NCI-H187 (cell line): Measurements from ENCODE around the gene DBNL.

ENCODE experiments used
- DNase-seq, 2 experiments: peaks; one replicate each; lab custom pipeline; 2025; lab: John Stamatoyannopoulos, UW

Gene DBNL

DNA sequence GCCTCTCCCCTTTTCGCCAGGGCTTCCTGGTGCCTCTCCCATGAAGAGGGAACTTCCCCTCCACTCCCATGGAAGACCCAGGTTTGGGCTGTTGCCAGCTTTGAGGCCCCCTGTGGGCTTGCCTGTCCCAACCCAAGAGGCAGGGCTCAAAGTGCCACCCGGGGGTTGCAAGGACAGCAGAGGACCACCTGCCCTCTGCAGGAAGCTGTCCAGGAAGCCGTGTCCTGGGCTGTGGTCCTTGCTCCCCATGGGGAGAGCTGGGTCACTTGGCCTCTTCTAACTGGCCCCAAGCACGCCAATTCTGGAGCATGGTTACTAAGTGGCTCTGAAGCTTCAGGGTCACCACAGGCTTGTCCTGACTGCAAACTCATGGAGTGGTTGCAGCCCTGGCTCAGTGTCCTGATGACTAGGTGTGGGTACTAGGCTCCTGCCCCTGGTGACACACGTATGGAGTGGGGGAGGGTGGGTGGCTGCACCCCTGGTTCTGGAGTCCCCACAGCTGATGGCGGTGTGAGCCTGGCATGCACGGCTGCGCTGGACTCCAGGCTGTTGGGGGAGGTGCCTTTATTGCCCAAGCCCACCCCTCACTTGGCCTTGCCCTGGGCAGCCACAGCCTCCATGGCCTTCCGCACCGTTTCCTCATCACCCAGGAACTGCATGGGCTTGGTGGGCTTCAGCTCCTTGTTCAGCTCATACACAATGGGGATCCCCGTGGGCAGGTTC lies 17.8 kb downstream of the DBNL start:
- no peak for DNase-seq

DNA sequence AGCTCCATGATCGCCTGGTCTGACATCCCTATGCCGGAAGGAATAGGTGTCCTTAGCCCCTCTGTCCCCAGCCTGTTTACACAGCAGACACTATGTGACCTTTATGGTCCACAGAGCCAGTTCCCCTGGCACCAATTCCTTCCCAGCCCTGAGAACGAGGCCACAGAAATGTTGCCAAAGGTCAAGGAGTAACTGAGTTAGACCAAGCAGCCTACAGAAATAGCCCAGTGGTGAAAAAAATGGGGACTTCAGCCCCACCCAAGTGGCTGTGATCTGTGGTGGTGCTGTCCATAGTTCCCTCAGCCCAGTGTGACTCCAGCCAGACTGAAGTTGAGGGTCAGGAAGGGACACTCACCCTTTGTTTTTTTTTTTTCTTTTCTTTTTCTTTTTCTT lies 18.4 kb downstream of the DBNL start:
- no peak for DNase-seq

DNA sequence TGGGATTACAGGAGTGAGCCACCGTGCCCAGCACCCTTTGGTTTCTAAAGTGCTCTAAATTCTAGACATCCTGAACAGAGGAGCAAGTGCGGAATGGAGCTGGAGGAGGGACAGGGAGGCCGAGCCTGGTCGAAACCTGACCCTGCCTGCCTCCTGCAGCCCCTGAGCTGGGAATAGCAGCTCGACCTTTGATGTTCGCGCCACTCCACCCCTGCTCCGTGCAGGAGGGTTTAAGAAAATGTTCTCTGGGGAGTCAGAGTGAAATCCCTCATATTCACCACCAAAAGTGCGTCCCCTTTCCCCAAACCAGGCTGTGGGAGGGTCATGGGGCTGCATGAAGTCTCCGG lies 19.0 kb downstream of the DBNL start:
- no peak for DNase-seq

DNA sequence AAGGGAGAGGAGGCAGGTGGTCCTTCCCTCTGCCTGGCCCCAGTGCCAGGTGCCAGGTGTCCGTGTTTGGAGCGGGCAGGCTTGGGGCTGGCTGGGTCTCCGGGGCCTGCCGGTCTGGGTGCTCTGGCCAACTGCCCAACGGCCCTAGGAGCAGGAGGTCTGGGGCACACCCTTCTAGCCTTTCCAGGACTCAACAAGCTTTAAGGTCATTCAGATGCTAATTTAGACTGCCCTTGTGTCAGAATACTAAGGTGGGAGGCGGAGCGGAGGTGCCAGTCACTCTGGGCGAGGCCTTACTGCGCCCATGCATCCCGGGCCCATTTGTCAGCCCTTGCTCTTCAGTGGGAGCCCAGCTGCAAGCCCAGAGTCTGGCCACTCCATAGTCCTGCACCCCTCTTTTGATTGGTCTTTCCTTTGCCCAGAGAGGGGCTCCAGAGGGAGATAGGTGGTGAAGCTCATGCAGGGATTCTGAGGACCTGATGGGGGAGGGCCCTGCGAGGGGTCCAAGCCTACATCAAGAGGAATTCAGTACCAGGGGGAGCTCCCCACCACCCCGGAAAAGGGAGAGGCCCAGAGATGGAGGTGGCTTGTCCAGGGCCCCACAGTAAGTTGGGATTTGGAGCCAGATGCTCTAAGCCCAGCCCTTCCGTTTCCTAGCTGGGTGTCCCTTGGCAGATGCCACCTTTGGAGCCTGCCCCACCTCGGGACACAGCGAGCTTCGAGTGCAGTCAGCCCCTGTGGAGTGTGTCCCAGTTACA lies 19.6 kb downstream of the DBNL start:
- no peak for DNase-seq

DNA sequence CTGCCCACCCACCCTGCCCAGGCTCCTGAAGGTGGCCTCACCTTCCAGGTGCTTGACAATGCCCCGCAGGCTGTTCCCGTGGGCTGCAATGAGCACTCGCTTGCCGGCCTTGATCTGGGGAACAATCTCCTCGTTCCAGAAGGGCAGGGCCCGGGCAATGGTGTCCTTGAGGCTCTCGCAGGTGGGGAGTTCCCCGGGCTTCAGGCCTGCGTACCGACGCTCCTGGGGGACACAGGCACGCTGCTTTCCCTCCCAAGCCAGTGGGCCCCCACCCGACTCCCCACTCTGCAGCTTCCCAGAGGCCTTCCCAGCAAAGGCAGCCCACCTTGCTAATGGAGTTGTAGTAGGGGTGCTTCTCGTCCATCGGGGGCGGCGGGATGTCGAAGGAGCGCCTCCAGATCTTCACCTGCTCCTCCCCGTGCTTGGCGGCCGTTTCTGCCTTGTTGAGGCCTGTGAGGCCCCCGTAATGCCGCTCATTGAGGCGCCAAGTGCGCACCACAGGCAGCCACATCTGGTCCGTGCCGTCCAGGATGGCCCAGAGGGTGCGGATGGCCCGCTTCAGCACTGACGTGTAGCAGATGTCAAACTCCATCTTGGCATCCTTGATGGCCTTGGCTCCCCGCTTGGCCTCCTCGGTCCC lies 20.4 kb downstream of the DBNL start:
- no peak for DNase-seq

DNA sequence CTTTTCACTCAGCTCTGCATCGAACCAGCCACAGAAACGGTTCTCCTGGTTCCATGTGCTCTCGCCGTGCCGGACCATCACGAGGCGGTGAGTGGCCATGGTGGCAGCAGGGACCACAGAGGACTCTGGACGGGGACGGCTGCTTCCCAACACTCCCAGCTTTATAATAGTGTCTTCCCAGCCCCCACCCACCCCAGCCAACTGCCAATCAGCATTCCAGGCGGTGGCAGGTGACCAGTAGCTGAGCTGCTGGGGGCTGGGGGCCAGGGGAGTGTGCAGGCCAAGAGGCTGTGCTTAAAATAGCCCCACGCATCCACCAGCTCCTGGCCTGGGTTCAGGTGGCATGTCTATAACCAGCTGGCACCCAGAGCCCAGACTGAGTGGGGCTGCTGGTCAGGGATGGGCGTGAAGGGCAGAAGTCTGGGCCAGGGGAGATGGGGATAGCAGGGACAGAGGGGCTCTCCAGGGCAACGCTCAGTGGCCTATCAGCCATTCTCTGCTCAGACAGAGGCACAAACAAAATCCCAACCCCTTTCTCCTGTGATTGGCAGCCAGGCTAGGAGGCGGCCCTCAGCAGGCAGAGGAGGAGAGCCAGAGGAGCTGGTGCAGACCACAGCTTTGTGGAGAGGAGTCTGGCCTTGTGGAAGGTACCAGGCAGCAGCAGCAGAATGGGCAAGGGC lies 21.1 kb downstream of the DBNL start, which contains the start of gene PGAM2:
TSS of gene PGAM2 (minus strand) at position 137 of the 680 bp plus-strand sequence. CDS start at position 99, 38 bp downstream.
- peak in 1 of 2 experiments; percentile 31 for DNase-seq

DNA sequence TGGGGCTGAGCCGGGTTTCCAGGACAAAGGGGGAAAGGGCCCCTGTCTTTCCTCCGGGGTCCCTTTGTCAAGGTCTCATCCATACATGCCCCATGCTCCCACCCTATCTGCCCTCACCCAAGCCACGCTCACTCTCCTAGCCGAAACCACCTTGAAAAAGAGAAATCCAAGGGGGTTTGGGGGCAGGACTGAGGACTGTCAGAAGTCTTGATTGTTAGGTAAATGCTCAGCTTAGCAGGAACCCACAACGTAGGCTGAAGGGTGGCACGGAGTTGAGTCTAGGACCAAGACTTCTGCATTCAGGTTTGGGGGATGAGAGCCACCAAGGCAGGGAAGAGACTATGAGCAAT lies 21.6 kb downstream of the DBNL start:
- no peak for DNase-seq

DNA sequence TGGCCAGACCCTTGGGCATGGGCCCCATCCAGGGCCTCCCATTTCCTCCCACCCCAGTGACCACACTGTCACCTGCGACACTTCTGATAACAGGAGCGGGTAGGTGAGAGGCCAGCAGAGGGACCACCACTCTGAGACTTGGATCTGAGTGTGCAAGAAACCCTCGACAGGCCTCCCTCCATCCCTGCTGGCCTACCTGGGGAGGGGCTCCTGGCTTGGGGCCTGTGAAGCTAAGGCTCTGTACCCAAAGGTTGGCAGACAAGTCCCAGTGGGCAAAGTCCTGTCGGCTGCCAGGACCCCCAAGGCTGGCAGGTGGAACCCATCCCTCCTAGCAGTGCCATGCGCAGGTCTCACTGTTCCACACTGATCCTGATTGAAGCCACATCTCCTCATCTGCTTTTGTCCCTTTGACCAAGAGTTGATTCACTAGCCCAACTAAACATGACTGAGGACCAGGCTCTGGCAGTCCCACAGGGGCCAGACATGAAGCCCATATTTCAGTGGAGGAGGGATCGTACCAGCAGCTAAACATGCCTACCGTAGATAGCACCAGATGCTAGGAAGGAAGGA lies 22.1 kb downstream of the DBNL start:
- no peak for DNase-seq

DNA sequence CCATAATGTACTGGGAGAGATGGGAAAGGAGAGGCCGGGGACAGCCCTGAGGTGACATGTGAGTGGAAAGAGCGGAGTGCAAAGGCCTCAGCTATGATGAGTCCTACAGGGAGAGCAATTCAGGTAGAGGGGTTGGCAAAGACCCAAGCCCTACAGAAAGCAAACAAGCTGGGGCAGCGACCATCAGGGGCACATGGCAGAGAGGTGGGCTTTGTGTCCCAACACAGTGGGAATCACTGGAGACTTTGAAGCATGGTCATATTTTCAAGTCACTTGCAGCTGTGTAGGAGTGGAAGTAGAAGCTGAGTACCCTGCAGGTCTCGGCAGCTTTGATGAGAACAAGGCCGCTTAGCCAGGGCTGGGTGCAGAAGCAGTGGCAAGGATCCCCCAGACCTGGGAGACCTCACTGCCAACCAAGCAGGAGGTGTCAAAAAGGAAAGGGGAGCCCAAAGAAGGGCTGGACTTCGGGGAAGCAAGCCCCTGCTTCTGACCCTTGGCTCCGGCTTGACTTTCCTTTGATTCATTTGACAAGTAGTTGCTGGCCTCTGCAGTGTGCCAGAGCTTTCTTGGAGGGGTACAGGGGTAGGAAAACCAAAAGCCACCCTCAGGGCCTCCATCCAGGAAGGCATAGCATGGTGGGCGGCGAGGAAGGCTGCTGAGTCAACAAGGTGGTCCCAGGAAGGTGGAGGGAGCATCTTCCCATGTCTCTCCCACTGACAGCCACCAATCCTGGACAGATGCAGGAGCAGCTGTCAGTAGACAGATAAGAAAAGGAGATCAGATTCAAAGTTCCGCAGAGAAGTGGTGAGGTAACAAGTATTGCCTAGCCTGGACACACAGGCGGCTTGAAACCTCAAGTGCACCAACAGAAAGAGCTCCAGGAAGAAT lies 22.8 kb downstream of the DBNL start:
- DNase-seq: no peak

DNA sequence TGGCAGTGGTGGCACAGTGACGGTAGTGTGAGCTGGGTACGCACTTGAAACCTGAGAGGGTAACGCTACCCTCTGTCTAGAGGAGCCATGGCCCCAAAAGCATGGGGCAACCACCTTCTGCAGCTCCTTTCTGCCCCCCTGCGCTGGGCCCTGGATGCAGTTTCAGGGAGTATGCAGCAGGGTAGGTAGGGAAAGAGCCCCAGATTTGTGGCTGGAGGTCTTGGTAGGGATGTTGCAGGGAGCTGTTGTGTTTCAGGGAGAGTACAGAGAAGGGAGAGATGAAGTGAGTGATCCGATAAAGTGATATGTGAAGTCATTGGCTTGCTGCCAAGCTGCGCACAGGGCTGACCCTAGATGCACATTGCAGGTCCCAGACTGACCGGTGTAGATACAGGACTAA lies 23.6 kb downstream of the DBNL start:
- no peak for DNase-seq

DNA sequence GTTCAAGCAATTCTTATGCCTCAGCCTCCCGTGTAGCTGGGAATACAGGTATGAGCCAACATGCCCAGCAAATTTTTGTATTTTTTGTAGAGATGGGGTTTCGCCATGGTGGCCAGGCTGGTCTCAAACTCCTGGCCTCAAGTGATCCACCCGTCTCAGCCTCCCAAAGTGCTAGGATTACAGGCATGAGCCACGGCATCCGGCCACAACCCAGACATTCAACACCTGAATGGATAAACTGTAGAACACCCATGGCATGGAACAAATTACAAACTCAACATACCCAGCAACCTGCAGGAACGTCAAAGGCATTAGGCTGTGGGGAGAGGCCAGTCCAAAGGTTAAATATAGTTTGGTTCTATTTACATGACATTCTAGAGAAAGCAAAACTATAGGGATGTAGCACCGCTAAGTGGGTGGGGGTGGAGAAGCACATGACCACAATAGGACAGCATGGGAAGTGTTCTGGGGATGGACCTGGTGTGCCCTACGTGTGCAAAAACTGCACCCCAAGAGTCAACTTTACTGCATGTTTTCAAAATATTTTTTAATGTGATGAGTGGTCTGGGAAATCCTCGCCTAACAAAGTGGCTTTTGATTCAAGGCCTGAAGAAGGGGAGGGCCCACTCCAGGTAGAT lies 27.3 kb downstream of the DBNL start:
- no peak for DNase-seq

DNA sequence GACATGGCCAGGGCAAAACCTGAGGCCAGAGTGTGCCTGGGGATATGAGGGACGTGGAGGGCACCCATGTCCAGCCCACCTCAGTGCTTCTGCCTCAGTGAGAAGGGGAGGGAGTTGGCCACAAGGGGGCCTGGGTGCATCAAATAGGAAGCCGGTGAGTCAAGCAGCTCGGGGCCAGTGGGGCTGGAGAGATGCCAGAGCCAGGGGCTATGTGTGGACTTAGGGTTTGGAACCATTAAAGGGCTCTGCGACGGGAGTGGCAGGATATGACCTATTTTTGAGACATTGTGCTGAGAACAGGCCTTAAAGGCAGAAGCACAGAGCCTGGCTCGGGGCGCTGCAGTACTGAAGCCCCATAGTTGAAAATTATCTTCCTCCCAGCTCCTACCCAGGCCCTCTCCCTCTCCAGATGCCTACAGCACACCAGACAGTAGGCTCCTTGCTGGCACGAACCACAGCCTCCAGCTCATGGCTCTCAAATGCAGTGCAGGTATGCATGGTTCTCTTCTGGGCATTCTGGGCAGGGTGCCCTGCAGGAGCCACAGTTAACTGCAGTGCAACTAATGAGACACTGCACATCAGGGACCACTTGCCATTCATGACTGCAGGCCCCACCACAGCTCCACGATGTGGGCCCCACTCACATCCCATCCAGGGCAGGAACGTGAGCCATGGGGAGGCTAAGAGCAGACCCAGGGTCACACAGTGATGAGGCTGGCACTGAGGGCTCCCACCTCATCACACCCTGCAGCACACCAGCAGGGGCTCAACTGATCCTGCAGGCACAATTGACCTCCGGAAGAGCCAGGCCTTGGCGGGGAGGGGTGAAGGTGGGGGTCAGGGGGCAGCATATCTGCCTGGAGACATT lies 28.1 kb downstream of the DBNL start:
- no peak for DNase-seq

DNA sequence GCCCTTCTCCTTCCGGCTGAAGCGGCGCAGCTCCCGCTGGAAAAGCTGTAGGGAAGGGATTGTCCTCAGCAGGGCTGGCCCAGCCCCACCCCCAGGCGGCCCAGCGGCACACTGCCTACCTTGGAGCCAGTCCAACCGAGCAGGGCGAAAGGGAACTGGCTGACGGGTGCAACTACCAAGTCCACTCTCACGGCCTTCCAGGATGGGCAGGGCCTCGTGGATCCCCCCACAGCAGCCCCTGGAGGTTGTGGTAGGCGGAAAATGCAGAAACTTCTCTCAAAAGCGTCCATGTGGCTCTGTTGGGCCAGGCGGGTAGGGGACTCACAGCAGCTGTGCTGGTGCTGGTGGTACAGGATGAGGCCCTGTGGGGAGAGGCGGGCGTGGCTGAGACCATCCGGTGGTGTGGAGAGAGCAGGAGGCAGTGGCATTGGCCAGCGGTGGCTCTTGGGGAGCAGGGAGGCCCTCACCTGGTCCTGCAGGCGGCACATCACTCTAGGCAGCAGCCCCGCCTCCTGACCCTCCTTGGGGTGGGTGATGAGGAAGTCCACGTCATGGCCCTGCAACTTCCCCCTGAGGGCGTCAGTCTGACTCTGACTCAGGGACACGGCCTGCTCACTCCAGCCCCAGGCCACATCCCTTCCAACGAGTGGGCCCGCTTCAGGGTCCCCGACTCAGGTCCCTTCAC lies 29.3 kb downstream of the DBNL start:
- no peak for DNase-seq

DNA sequence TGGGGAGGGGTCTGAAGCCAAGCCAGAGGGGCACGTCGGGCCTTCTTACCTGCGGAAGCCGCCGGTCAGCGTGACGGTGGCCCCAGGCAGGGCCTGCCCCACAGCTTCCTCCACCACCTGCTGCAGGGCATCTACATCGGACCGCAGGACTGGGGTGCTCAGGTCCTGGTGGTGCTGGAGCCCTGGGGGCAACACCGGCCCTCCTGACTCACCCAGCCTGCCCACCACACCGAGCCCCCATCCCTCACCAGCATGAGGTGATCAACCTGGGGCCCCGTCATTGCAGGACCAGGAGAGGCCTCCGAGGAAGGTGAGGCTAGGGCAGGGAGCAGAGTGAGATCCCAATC lies 29.8 kb downstream of the DBNL start:
- DNase-seq: no peak

DNA sequence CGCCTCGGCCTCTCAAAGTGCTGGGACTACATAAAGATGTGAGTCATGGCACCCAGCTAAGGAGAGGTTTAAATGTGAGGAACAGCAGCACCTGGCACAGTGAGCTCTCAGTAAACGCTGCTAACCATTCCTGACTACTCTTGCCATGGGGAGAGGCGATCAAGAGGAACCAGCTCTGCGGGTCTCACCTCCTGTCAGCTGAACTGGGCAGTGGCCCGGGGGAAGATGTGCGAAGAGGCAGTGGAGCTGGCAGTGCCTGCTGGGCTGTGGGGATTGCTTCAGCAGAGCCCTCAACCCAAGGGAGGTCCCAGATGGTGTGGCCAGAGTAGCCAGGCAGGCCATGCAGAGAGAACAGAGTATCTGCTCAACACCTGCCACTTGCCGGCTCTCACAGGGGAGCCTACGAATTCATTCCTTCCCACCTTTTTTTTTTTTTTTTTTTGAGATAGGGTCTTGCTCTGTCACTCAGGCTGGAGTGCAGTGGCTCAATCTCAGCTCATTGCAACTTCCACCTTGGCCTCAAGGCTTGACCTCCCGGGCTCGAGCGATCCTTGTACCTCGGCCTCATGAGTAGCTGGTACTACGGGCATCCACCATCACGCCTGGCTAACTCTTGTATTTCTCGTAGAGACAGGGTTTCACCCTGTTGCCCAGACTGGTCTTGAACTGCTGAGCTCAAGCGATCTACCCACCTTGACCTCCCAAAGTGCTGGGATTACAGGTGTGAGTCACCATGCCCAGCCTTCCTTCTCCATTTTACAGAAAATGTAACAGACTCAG lies 31.0 kb downstream of the DBNL start:
- no peak for DNase-seq

DNA sequence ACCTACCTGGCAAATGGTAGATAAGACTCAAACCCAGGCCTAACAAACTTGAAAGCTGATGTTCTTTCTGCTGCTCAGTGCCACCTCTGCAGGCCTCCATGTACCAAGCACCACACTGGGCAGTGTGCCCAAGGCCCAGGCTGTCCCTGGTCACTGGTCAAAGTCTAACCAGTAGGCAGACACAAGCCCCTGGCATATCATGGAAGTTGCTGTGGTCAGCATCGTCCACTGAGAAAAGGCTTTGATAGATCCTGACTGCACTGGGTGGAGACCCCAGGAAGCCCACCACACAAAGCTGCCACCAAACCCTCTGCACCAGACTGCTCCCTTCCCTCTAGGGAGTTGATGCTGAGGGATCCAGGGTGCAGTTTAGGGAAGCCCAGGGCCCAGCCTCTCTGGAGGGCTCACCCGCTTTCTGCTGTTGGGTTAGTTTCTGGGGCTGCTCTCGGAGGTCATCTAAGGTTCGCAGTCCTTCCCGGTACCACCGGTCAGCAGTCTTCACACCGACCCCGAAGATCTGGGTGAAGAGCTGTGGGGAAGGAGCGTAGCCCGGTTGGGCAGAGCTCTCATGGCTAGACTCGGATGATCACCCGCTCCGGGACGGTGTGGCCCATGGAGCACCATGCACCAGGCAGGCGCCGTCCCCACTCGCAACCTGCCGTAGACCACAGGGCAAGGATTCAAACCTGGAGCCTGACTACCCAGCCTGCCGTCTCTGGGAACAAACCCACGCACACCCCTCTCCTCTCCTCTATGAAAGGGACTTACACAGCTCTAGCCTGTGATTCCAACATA lies 31.8 kb downstream of the DBNL start:
- DNase-seq: no peak

DNA sequence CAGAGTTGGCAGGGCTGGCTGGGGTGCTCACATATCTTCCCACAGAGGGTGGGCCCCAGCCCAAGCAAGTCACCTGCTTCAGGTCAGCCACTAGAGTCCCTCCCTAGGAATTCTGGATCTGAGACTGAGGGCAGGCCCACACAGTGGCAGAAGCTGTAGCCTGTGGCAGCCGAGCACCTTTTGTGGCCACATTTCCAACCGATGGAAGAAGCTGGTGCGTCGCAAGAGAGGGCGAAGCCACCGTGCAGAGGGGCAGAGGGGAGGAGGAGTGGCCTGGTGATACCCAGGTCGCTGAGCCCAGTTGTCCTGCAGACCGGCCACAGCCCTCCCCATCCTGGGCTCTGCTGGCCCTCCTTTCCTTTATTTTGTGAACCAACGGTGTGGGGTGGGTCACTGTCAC lies 32.6 kb downstream of the DBNL start:
- no peak for DNase-seq

DNA sequence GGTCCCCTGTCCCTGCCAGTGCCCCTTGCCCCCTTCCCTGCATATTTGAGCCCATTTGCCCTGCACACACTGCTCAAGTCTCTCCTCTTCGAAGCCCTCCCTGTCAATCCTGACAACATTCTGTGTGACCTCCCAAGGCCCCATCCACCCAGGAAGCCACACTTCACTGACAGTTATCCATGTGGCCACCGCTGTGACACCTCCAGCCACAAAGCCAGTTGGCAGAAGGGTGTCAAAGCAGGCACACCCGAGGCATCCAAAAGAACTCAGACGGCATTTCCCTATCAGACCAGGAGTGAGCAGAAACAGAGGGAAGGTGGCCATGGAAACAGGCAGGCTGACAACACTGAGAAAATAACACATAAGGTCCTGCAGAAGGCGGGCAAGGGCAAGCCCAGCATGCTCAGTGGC lies 33.2 kb downstream of the DBNL start:
- no peak for DNase-seq
